ENCODE measurements around the gene SLC4A2. TPM values are rescaled to one million over a fixed set of nuclear protein-coding genes. Genes with fewer than 3 reads are reported as not detected.

The SLC4A2 gene
- 174 to 292 TPM (median 259 TPM) in 5 replicates for total RNA-seq (2022; extraction: Qiagen RNA extraction)

GRCh38 chr7:151059367-151060112 is at the start of gene SLC4A2:
Gene SLC4A2, plus strand, starts transcription at chr7:151059589. Its CDS starts 2,399 bp downstream, at chr7:151061988.

GRCh38 chr7:151024435-151025056 is 34.8 kb upstream of the SLC4A2 start, which contains the start of gene ATG9B:
Gene ATG9B, minus strand, starts transcription at chr7:151024494. Its CDS starts 71 bp downstream, at chr7:151024423.

GRCh38 chr7:151028131-151028947 is 31.1 kb upstream of the SLC4A2 start, which contains the start of gene ABCB8:
Gene ABCB8, plus strand, starts transcription at chr7:151028450. Its CDS starts 66 bp downstream, at chr7:151028516.

DNA sequence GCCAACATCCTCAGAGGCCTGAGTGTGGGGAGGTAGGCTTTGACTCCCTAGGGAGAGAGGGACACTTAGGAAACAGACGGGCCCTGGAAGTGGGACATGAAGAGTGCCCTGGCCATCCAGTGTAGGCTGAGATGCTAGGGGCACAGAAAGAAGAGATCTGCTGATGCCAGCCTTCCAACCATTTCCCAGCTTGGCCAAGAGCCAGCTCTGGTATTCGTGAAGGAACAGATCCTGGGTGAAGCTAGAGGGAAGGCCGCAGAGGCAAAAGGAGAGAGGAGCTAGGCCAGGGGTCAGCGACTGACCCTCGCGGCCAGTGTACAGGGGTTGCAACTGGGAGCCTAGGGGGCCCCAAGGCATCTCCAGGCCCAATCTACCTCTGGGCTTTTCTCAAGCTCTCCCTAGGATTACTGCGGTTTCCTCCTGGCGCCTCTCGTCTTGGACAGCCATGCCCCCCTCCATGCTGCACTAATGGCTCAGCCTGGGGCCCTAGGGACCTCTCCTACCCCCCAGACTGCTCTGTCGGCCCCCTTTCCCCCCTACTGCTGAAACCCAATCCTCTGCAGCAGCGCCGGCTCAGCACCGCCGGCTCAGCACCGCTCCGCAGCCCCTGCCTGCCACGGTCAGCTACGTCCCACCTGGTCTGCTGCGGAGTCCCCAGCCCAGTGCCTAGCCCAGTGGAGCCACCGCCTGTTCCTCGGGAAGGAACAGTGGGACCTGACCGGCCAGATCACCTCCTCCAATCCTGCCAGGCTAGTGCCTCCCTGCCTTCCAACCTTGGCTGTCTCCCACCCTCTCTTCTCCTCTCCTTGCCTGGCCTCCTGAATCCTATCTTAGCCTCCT is 11.2 kb upstream of the SLC4A2 start, which contains the start of gene ASIC3:
Gene ASIC3 (plus strand): TSS at position 556 of the 840 bp plus-strand sequence. CDS start 355 bp downstream, outside the sequence.

DNA sequence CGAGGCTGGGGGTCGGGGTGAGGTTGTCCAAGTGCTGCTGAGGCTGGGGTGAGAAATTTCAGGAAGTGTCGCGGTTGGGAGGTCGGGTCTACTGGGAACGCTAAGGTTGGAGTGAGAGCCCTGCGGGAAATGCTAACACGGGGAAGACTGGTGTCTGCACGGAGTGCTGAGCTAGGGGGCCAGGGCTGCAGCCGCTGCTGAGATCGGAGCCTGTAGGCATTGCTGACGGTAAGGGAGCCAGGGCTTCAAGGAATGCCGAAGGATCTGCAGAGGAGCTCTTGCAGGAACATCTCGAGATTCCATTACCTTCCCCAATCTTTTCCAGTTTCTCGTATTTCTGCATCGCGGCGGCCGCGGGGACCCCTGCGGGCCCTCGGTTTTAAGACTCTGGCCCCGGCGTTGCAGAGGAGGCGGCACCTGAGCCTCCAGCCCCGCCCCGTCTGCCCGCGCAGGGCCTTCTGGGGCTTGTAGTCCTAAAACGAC is 1.8 kb upstream of the SLC4A2 start, which contains the start of gene CDK5:
Gene CDK5 (minus strand): TSS at position 392 of the 483 bp plus-strand sequence. CDS start 49 bp downstream, at position 343.

GRCh38 chr7:151080522-151081169 is 21.3 kb downstream of the SLC4A2 start, which contains the start of gene FASTK:
Gene FASTK, minus strand, starts transcription at chr7:151080809. Its CDS starts 43 bp downstream, at chr7:151080766.

GRCh38 chr7:151083071-151083823 is 23.9 kb downstream of the SLC4A2 start, which contains the start of gene TMUB1:
Gene TMUB1, minus strand, starts transcription at chr7:151083493. Its CDS starts 930 bp downstream, at chr7:151082563.

GRCh38 chr7:151085691-151086620 is 26.6 kb downstream of the SLC4A2 start, which contains the start of gene AGAP3:
Gene AGAP3, plus strand, starts transcription at chr7:151086475. Its CDS starts 267 bp downstream, at chr7:151086742.

Other genes with a start within 250 kb of the SLC4A2 start
- gene AOC1, start 207.1 kb upstream of the SLC4A2 start, total RNA-seq (2022; extraction: Qiagen RNA extraction): 0.05 to 0.32 TPM (median 0.13 TPM) in 3 of 5 replicates, not detected in the others
- 1.6 to 2.2 TPM (median 2.0 TPM) in 5 replicates for gene KCNH2, start 81.3 kb upstream of the SLC4A2 start, total RNA-seq (2022; extraction: Qiagen RNA extraction)
- gene NOS3, start 68.6 kb upstream of the SLC4A2 start, total RNA-seq (2022; extraction: Qiagen RNA extraction): 0.13 to 0.37 TPM (median 0.34 TPM) in 5 replicates
- gene ATG9B, start 35.1 kb upstream of the SLC4A2 start, total RNA-seq (2022; extraction: Qiagen RNA extraction): 0.39 to 0.66 TPM (median 0.65 TPM) in 5 replicates
- gene ABCB8, start 31.1 kb upstream of the SLC4A2 start, total RNA-seq (2022; extraction: Qiagen RNA extraction): 32.9 to 52.5 TPM (median 47.6 TPM) in 5 replicates
- 7.7 to 11.7 TPM (median 8.7 TPM) in 5 replicates for gene ASIC3, start 11.1 kb upstream of the SLC4A2 start, total RNA-seq (2022; extraction: Qiagen RNA extraction)
- gene CDK5, start 1.7 kb upstream of the SLC4A2 start, total RNA-seq (2022; extraction: Qiagen RNA extraction): 29.6 to 32.6 TPM (median 29.8 TPM) in 5 replicates
- 51.3 to 86.5 TPM (median 80.0 TPM) in 5 replicates for gene FASTK, start 21.2 kb downstream of the SLC4A2 start, total RNA-seq (2022; extraction: Qiagen RNA extraction)
- 38.5 to 59.2 TPM (median 55.5 TPM) in 5 replicates for gene TMUB1, start 23.9 kb downstream of the SLC4A2 start, total RNA-seq (2022; extraction: Qiagen RNA extraction)
- gene AGAP3, start 26.9 kb downstream of the SLC4A2 start, total RNA-seq (2022; extraction: Qiagen RNA extraction): 44.1 to 66.6 TPM (median 65.4 TPM) in 5 replicates
- 0.20 TPM in 1 of 5 replicates, not detected in the others for gene GBX1, start 108.1 kb downstream of the SLC4A2 start, total RNA-seq (2022; extraction: Qiagen RNA extraction)
- gene ASB10, start 127.7 kb downstream of the SLC4A2 start, total RNA-seq (2022; extraction: Qiagen RNA extraction): not detected in 5 replicates
- gene H2BK1, start 150.9 kb downstream of the SLC4A2 start, total RNA-seq (2022; extraction: Qiagen RNA extraction): not detected in 5 replicates
- 58.0 to 63.8 TPM (median 62.0 TPM) in 5 replicates for gene ABCF2, start 167.6 kb downstream of the SLC4A2 start, total RNA-seq (2022; extraction: Qiagen RNA extraction)
- 34.7 to 47.0 TPM (median 45.1 TPM) in 5 replicates for gene CHPF2, start 172.9 kb downstream of the SLC4A2 start, total RNA-seq (2022; extraction: Qiagen RNA extraction)
- 7.7 to 11.6 TPM (median 9.9 TPM) in 5 replicates for gene SMARCD3, start 189.1 kb downstream of the SLC4A2 start, total RNA-seq (2022; extraction: Qiagen RNA extraction)

Data from A549 treated with Mapracorat at 1 μM for 4 hours (cell line).